Prostate gland (tissue), 2 donors: ENCODE data around the gene CXorf65. TPM values are rescaled to one million over a fixed set of nuclear protein-coding genes. Genes with fewer than 3 reads are reported as not detected.

Source experiments
- DNase-seq: peaks from one replicate; pipeline ENCODE4 v3.0.0-alpha.2; 2019; ENCODE audit warnings: low spot score
- H3K27ac ChIP-seq, 2 donors: fragments of 200-600 bp; sonication (generic); 2 replicates each; pipeline ENCODE4 v1.5.1; 2017 to 2019
- H3K27me3 ChIP-seq: fragments of 200-600 bp; sonication (generic); replicated peaks from 2 replicates; pipeline ENCODE4 v1.5.1; 2019; ENCODE audit not compliant: insufficient read depth
- H3K36me3 ChIP-seq, 2 donors: fragments of 200-600 bp; sonication (generic); 1 replicate in 1 of 2; 2 replicates in 1 of 2; pipeline versions ENCODE4 v1.5.1 to v1.8.1; 2017 to 2019
- H3K4me1 ChIP-seq: fragments of 200-600 bp; sonication (generic); replicated peaks from 2 replicates; pipeline ENCODE4 v1.5.1; 2019
- H3K4me3 ChIP-seq, 2 donors: fragments of 200-600 bp; sonication (generic); 2 replicates each; pipeline ENCODE4 v1.5.1; 2017 to 2019
- H3K9me3 ChIP-seq: fragments of 200-600 bp; sonication (generic); 2 replicates; pipeline ENCODE4 v1.5.1; 2017
- CTCF ChIP-seq, 4 experiments: fragments of 200-600 bp in 2 of 4; fragments of 450-650 bp in 2 of 4; sonication (generic) in 2 of 4; IDR thresholded peaks; 1 replicate in 3 of 4; 2 replicates in 1 of 4; pipeline ENCODE4 v1.5.1; 2016 to 2019; ENCODE audit warnings: antibody characterized with exemption in 4 of 4, mild to moderate bottlenecking in 2 of 4, moderate library complexity in 2 of 4
- POLR2A ChIP-seq: fragments of 450-650 bp; IDR thresholded peaks from one replicate; pipeline ENCODE4 v1.6.1; 2016; ENCODE audit warnings: antibody characterized with exemption, mild to moderate bottlenecking
- POLR2AphosphoS5 ChIP-seq: sonication (generic); formaldehyde crosslinking; IDR thresholded peaks from one replicate; pipeline ENCODE4 v1.6.1; 2017; ENCODE audit warnings: antibody characterized with exemption
- WGBS: methylation state at CpG from one replicate; pipeline ENCODE4 v1.1.5; 2018; 5-methylcytosine and 5-hydroxymethylcytosine counted together
- intact Hi-C: fragments of 100-400 bp; cut with DNase I; formaldehyde crosslinking; loops from one replicate; pipeline ENCODE4 v1.14.2; 2022
- total RNA-seq, 2 donors: library from RNA; depleted of rRNA; stranded (reverse); fragments of >200 nt; gene quantifications; one replicate each; pipeline ENCODE4 v1.1.0, GENCODE V29; 2016

Gene CXorf65
- total RNA-seq, 2 donors from 2014 or later: not detected

GRCh38 chrX:71117358-71117757 lies 10.8 kb upstream of the CXorf65 start:
- DNase-seq: no peak
- no peaks in the 10 kb centered on the region for H3K9me3 ChIP-seq
- WGBS: 82% methylated on average over 10 of the region's 10 CpGs
- H3K4me3 ChIP-seq: no peak overlapping the region
- H3K27ac ChIP-seq: no peak overlapping the region
- H3K4me1 ChIP-seq: no peaks in the 10 kb centered on the region
- TF ChIP-seq POLR2AphosphoS5 (no peak), CTCF (IDR thresholded peaks at IDR 0.05) (no peak), POLR2A (no peak)
- intact Hi-C loops: no loop called here
- no peaks in the 10 kb centered on the region for H3K27me3 ChIP-seq
- no peaks in the 10 kb centered on the region for H3K36me3 ChIP-seq

- intact Hi-C loops: no loop called here
- Histone ChIP-seq H3K27ac (no peak overlapping the region), H3K9me3 (no peaks in the 10 kb centered on the region), H3K4me1 (no peaks in the 10 kb centered on the region), H3K27me3 (no peaks in the 10 kb centered on the region), H3K36me3 (no peaks in the 10 kb centered on the region), H3K4me3 (no peak overlapping the region)
- DNase-seq: no peak
- WGBS: 67% methylated on average over 5 of the region's 5 CpGs
- TF ChIP-seq POLR2A (no peak), CTCF (IDR thresholded peaks at IDR 0.05) (no peak), POLR2AphosphoS5 (no peak)
These were observed 5.4 kb upstream of the CXorf65 start for GRCh38 chrX:71111921-71112431.

- Histone ChIP-seq H3K9me3 (no peaks in the 10 kb centered on the region), H3K4me1 (no peaks in the 10 kb centered on the region), H3K27me3 (no peaks in the 10 kb centered on the region), H3K27ac (no peak within 1 kb of the TSS), H3K4me3 (no peak within 1 kb of the TSS), H3K36me3 (no peaks in the 10 kb centered on the region)
- DNase-seq: no peak
- 59% methylated on average over 8 of the region's 8 CpGs for WGBS
- TF ChIP-seq POLR2A (peak; percentile 9), CTCF (IDR thresholded peaks at IDR 0.05) (no peak)
- intact Hi-C loops: no loop called here
These were observed 4.8 kb upstream of the CXorf65 start, which contains the start of gene IL2RG for GRCh38 chrX:71111141-71111843. IL2RG (minus strand) TSS chrX:71111577; CDS start chrX:71111539, 38 bp downstream.

GRCh38 chrX:71109051-71109450 lies 2.5 kb upstream of the CXorf65 start:
- Histone ChIP-seq H3K27ac (no peak overlapping the region), H3K4me1 (no peaks in the 10 kb centered on the region), H3K4me3 (no peak overlapping the region), H3K9me3 (no peaks in the 10 kb centered on the region), H3K36me3 (no peaks in the 10 kb centered on the region), H3K27me3 (no peaks in the 10 kb centered on the region)
- intact Hi-C loops: no loop called here
- WGBS: 91% methylated on average over 6 of the region's 6 CpGs
- TF ChIP-seq POLR2A: no peak
- no peak for TF ChIP-seq POLR2AphosphoS5
- no peak for TF ChIP-seq CTCF (IDR thresholded peaks at IDR 0.05)
- DNase-seq: no peak
